Activated CD4-positive, alpha-beta T cell treated with anti-CD3 and anti-CD28 coated beads for 48 hours (primary cell): ENCODE results near the gene MPPED2.

Experiments used
- DNase-seq: peaks from one replicate; pipeline ENCODE4 v3.0.0-alpha.2; 2020

Gene MPPED2

DNA sequence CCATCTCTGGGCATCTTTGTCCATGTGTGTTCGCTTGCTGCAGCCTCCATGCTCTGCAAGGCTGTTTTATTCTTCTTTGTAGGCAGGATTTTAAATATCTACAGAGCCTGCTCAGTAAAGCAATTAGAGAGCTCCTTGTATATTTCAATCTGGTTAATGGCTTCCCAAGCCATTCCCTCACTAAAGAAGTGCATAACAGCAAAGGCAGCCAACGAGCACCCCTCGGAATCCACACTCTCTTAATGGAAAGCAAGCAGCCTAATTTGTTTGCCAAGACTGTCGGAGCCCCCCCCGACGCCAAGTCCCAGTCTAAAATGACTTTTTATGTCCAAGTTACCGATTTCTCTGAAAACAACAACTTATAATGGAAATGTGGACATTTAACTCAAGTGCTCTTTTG is 139.6 kb downstream of the MPPED2 start:
- DNase-seq: no peak

DNA sequence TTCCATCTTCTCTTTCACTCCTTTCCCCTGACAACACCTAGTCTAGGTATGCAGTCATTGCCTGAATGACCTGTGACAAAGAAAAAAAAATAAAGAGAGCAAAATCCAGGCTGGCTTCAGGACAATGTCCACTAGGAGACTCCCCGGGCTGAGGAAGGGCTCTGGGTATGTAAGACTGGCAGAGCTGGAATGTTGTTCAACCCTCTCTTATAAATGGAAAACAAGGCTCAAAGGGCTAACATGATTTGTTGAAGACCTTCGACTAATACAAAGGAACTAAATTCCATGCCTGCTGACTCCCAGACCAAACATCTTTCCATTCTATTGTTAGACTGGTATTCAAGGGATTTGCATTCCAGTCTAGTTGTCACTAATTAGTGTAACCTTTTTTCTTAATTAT is 141.1 kb downstream of the MPPED2 start:
- DNase-seq: no peak

DNA sequence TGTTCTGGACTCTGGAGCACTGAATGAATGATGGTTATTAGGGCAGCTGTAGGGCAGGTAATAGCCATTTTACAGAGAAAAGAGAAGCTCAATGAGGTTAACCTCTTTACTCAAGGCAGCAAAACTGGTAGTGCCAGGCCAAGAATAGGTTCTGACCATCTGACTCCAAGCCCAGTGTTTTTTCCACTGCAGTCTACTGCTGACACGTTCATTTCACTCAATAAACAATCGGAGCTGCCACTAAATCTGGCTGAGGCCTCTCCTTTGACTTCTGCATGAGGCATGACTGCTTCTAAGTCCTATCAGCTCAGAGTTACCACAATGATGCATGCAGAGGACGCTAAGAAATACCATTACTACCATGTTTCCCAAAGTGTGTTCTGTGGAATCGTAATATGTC is 145.6 kb downstream of the MPPED2 start:
- no peak for DNase-seq

DNA sequence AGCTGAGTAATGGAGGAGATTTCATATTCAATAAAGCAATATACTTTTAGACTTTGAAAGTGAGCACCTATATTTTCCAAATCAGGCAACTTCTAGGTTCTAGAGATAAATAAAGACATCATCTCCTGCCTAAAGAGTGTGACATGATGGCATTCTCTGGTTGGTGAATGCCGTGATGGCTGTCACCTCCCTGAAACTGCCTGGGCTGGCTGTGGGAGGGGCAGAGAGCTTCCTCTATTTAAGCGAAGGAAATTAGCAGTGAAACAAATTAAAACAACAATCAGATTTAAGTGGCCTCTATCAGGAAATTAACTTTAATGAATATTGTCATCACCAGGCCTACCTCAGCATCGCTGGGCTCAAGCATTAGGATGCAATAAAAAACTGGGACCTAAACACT is 149.4 kb downstream of the MPPED2 start:
- DNase-seq: no peak

DNA sequence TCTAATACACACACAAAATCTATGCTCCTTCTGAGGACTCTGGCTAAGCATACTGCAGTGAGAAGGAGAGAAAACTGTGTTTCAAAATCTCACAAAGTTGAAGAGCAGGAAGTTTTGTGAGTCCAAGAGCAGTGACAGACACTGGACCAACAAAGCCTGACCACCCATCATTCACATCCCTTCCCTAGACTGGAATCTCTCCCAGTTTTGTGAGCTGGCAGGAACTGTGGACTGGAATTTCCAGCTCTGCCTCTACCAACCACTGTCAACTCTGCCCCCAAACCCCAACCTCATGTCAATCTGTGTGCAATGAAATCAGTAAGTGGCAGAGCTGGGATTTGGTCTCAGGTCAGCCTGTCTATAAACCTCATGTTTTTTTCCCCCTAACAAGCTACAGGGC is 150.7 kb downstream of the MPPED2 start:
- no peak for DNase-seq

DNA sequence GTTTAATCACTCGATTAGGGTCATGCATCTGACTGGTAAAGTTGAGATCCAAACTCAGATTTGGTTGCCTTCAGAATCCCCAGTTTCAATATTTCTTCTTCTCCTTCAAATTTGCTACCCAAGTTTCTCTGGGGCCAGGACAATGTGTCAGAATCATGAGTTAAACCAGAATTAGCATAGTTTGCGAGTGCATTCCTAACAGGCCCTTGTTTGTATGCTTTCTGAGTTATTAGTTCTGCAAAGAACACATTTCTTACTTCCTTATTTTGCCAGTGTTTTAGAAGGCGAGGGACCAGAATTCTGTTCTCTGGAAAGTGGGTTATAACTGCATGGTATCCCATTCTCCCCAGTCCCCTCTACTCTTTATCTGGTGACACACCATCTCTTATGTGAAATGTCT is 151.3 kb downstream of the MPPED2 start:
- no peak for DNase-seq

DNA sequence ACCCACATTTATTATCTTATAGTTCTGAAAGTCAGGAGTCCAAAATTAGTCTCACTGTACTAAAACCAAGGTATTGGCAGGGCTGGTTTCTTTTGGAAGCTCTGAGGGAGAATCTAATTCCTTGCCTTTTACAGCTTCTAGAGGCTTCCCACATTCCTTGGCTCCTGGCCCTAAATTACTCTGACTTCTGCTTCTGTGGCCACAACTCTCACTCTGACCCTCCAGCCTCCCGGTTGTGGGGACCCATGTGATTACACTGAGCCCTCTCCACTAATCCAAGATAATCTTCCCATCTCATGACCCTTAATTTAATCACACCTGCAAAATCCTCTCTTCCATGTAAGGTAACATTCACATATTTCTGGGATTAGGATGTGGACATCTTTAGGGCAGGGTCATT is 152.3 kb downstream of the MPPED2 start:
- no peak for DNase-seq

DNA sequence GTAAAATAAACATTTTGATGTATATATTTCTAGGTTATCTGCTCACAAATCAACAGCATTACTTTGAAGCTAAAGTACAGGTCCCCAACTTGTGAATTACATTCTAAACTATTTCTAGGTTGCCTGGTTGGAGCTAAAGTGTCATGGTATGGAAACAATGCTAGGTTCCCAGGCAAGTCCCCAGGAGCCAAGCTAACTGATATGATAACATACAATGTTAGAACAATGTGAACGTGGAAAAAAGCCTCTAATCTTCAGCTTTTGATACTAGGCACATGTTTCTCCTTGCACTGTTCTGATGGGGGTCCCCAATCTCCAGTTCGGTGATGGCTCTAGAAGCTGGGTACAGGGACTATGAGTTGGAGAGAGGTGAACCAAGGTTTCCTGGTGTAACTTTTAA is 153.4 kb downstream of the MPPED2 start:
- no peak for DNase-seq

DNA sequence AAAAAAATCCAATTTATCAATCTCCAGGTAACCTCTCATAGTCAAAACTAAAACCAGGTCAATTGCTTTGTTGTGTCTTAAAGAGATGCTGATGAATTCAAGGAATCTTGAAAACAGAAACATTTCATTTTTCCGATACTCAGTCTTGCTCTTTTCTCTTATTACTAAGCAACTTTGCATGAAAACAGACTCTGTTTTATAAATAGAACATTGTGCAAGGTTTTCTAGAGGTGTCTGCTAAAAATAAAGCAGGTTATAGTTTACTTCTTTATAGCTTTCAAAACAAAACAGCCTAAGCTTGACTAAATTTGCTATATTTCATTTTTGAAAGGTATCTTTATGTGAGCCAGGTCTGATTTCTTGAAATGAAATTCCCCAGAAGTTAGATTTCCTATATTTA is 154.0 kb downstream of the MPPED2 start:
- DNase-seq: no peak

DNA sequence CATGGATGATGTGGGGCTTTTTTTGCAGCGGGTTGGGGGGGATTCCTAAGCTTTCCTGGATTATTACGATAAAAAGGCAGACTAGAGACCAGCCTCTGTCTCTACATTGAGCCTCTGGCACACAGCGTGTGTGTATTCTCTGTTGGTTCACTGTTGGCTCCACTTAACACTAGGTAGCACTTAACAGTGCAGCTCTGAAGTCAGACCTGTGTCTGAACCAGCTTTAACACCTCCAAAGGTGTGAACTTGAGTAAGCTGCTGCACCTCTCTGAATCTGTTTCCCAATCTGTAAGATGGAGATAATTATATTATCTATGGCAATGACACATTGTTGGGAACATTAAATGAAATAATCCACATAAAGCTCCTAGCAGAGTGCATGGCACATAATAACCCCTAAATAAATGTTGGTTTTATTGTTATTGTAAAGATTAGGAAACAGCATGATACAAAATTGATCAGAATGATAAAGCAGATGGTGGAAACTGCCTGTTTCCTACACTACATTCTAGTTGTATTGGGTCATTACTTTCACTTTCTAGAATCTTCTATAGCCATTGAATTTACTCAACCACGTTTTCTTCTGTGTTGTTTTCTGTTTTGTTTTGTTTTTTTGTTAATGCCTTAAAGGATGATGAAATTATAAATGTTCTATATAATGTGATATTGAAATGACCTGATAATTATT is 154.9 kb downstream of the MPPED2 start:
- no peak for DNase-seq

DNA sequence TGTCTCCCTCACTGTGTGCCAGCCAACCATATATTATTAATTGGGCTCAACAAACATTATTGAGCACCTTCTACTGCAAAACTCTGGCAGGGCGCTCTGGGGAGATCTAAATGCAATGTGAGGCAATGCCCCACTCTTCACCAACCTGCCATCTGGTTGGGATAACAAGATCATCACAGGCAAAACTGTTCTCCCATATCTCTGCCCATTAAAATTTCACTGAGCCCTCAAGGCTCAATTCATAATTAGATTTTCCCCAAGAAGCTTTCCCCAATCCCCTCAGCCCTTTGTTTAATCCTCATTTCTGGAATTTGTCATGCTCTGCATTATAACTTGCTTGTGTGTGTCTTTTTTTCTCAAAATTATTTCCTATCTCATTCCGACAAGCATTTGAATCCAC is 156.6 kb downstream of the MPPED2 start:
- no peak for DNase-seq

DNA sequence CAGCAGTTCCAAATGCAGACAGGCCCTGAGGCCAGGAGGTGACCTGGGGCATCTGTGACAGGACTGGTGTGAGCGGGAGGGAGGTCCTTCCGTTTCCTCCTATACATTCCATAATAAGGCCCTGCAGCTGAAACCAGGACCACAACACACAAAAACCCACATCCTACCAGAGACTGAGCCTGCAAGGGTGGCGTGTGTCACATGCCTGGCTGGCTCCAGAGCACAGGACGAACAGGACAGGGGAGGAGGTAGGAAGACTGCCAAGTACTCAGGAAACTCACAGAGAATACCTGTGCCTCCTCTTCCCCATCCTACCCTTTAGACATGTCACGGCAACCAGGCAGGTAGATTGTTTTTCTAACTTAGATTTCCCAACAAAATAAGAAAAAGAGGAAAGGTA is 159.4 kb downstream of the MPPED2 start:
- no peak for DNase-seq

DNA sequence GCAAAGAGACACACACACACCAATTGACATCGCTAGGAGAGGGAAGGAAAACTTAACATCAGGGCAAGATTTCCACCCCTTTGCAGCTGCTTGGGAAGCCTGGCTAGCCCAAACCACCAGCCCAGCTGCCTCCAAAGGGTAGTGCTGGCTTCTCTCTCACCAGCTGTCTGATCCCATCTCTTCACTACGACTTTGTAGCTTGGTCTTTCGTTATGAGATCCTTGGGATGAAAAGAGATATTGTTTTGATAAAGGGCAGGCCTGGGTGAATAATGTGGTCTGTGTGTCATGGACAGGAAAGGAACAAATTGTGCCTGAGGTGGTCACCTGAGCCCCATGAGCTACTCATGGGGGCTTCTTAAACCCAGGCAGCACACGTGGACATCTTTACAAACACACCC is 161.3 kb downstream of the MPPED2 start:
- no peak for DNase-seq

DNA sequence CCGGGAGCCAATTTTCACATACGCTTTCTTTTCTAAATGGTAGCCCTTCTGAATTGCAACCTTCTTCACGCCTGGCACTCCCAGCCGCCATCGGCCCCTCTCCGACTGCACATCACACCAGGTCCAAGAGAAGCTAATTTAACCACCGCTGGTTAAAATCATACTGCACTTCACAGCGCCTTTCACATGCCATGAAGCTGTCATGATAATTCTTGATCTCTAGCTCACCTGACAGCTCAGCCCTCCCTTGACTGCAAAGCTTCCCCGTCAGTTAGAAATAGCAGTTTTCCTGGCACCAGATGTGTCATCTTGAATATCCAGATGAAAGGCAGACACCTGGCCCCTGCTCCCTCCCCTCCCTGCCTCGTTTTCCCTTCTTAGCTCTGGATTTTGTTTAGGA is 161.8 kb downstream of the MPPED2 start:
- DNase-seq: no peak

DNA sequence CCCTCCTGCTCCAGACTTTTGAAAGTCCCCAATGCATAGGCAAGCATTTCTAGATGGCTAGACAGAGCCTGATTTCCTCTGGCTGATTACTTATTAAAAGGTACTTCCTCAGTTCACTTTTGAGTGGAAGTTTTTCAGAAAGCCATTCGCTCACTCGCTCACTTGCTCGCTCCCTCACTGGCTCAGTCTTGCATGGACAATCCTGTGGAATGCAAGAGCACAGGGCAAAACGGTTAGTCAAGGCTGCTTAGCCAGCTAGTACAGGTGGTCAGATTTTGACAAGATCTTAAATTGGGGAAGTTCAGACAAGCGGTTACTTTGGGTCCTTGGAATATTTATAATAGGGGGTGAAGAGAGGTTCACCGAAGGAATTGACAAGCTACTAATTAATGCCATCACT is 162.3 kb downstream of the MPPED2 start:
- no peak for DNase-seq

DNA sequence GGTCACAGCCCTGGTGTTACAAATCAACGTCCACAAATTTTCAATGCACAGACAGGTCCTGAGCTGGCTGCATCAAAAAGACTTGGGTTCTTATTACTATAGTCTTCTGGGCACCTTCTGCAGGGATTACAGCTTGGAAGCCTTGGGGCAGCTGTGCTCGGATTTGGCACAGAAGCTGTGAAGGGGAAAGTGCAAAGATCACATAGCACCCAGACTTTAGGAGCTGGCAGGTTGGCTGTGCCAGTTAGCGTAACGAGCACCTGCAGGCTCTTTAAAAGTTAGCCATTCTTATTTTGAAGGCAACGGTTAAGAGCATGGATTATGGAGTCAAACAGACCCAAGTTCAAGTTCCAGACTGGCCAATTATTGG is 162.9 kb downstream of the MPPED2 start:
- DNase-seq: no peak

DNA sequence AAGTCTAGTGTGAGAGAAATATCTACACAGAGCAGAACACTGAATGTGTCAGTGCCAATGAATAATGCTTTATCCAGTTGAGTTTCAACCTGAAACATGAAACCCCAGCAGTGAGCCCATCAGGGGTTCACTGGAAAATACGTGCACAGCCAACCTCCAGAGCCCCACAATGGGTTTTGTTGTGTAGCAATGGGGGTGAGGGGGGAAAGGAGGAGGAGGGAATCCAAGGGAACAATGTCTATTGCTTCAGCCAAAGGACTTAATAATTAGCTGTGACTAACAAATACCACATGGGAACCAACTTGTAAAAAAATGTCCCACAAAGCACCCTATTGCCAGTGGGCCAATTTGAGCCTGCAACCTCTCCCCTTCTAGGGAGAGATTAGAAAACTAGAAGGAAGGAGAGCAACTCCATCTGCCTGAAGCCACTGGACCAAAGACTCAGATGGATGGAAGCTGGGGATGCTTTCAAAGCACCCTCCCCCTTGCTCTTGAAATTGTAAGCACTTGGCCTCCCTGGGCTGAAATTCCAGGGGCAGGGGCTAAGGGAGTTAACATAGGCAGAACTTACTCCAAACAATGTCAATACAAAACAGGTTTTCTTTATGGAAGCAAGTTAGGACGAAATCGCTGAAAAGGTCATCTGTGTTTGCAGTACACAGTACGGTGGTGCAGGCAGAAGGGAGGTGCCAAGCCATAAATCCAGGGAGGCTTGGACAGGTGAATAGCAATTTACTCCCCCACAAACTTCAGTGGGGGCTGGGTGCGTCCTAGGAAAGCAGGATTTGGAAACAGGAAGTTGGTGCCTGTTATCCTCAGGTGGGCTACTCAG is 163.5 kb downstream of the MPPED2 start:
- no peak for DNase-seq

DNA sequence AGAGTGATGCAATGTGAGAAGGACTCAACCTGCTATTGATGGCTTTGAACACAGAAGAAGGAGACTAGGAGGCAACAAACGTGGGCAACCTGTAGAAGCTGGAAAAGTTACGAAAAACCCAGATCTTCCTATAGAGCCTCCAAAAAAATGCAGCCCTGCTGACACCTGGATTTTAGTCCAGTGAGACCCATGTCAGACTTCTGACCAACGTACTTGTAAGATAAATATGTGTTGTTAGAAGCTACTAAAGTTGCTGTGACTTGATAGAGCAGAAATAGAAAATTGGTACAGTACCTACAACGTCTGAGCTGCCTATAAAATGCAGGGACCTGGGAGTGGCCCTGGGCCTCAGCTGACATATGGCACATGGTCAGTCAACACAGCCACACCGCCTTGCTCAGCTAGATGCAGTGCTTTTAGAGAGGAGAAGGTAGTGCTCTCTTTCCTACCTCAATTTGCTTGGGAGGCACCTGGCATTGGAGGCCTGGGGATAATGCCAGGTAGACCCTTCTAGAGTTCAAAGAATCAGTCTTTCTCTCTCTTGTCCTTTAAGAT is 165.8 kb downstream of the MPPED2 start:
- no peak for DNase-seq

DNA sequence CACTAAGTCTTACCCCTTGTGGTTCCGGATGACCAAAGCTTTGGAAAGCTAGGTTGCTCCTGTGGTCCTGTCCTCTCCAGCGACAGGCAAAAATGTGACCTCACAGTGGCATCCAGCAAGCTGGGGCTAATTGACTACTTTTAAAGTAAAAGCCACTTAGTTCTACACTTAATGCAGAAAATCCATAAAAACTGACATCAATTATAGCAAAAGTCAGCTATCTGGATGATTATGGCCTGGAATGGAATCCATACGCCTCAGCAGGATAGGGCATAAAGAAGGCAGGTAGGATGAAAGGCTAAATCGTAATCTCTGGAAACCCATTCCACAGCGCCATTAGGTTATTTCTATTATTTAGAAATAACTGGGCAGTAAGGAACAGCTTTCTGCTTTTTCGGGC is 171.3 kb downstream of the MPPED2 start:
- no peak for DNase-seq

DNA sequence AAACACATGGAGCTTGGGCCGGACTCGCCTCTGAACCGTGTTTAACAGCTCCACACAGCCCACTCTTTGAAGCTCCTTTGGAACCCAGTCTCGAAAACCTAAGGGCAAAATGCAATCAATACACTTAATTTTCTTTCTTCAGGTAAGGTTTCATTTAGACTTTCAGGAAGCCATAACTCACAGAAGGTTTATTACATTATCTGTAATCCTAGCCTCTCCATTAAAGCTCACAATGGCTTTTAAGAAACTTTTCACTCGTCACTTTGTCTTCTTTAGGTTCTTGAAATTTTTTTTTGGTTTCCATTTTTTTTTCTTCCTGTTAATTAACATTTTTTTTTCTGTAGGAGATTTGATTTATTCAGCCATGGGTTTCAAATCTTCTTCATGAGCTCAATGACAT is 171.9 kb downstream of the MPPED2 start:
- DNase-seq: no peak

DNA sequence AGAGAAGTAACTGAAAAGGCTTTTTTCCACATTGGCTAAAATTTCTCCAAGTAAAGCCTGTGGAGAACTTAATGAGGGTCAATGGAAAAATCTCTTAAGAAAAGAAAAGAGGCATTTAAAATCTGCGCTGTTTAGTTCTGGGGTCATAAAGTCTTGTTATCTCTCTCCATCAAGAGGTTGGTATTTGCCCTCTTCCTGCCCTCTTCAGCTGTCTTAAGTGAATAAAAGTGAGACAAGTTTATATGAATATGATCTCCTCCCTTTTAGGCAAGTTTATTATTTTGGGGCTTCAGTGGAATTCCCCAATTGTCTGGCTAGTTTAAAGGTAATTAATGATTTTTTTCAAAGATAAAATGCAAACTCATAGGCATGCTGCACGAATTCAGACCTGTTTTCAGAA is 173.6 kb downstream of the MPPED2 start:
- DNase-seq: no peak

DNA sequence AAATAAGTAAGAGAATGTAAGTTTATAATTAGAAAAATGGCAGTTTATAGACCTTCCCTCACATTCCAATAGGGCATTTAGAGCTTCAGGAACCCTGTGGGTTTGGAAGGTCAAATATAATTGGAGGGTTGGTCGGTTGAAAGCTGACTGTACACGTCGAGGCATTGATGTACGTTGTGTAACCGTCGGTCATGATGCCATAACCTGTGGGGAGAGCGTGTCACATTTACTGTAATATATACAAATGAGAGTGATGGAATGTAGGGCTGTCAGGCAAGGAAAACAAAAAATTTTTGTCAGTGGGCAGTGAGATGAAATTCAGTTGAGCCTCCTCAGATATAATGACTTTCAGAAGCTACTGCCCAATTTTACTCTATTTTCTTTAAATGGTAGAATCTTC is 174.8 kb downstream of the MPPED2 start:
- DNase-seq: no peak

DNA sequence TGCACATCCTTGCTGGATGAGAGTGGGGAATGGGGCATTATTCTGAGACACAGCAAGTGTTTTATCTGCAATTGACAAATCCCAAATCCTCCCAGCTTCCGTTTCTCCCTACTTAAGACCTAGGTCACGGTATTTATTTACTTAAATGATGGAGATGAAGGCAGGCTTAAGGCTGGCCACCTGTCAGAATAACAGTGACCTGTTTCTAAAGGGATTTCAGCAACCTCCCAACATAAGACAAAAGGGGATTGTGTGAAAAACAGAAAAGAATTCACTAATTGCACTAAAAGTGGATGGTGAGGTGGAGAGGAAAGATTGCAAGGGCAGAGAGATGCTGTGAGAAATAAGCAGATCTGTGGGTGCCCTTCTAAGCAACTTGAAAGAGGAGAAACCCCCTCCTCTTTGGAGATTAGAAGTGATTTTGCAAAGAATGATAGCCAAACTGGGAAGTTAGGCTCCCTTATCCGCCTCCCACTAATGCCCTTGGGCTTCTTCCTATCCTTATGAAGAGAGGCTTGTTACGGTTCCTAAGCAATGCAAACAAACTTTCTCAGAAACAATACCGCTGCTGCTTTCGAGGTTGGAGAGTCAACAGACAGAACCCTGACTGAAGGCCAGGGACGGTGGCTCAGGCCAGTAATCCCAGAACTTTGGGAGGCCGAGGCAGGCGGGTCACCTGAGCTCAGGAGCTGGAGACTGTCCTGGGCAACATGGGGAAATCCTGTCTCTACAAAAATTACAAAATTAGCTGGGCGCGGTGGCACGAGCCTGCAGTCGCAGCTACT is 179.0 kb downstream of the MPPED2 start:
- DNase-seq: no peak

DNA sequence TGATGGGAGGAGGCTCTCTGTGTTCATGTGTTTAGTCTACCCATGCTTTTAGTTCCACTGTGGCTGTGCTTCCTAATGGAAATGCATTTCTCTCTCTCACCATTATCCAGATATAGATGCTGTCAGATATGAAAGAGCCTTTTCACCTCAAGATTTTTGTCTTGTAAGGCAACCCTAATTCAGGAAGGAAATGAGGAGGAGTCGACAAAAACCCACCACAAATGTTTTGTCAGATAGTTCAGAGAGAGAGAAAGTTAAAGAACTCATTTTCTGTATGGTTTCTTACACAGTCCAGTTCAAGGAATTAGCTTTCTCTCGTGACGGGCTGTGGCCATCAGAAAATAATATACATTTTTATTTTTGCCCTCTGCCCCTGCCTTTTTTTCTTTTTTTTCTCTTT is 180.8 kb downstream of the MPPED2 start:
- no peak for DNase-seq
